Measurements from ENCODE around the gene CDCP1.

The CDCP1 gene

GRCh38 chr3:45180051-45180450 is 33.9 kb upstream of the CDCP1 start:
- Histone ChIP-seq H3K4me1 (ENCODE audit: insufficient read depth, low read length) (peaks cover 11% of the 10 kb centered on the region), H3K9ac (ENCODE audit: low read depth, low read length) (no peak overlapping the region), H3K9me3 (ENCODE audit: control insufficient read depth, insufficient read depth, low read length) (no peaks in the 10 kb centered on the region), H3K36me3 (ENCODE audit: insufficient read depth, low read length) (no peaks in the 10 kb centered on the region)

DNA sequence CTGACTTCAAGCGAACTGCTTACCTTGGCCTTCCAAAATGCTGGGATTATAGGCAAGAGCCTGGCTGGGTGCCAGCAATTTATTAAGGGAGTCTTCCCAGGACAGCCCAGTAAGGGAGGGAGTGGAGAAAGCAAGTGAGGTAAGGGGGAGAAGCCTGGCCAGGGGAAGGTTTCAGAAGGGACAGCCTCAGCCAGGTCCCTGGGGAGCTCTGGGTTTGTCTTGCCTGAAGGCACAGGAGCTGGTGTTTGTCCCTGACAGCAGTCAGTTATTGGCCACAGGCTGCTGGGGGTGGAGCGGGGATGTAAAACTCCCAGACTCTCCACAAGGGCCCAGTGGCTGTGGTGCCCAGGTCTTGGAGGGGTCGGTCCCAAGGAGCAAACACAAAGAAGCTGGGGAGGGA is 33.0 kb upstream of the CDCP1 start:
- Histone ChIP-seq H3K9ac (ENCODE audit: low read depth, low read length) (no peak overlapping the region), H3K9me3 (ENCODE audit: control insufficient read depth, insufficient read depth, low read length) (no peaks in the 10 kb centered on the region), H3K36me3 (ENCODE audit: insufficient read depth, low read length) (no peaks in the 10 kb centered on the region), H3K4me1 (ENCODE audit: insufficient read depth, low read length) (peaks cover 11% of the 10 kb centered on the region)

DNA sequence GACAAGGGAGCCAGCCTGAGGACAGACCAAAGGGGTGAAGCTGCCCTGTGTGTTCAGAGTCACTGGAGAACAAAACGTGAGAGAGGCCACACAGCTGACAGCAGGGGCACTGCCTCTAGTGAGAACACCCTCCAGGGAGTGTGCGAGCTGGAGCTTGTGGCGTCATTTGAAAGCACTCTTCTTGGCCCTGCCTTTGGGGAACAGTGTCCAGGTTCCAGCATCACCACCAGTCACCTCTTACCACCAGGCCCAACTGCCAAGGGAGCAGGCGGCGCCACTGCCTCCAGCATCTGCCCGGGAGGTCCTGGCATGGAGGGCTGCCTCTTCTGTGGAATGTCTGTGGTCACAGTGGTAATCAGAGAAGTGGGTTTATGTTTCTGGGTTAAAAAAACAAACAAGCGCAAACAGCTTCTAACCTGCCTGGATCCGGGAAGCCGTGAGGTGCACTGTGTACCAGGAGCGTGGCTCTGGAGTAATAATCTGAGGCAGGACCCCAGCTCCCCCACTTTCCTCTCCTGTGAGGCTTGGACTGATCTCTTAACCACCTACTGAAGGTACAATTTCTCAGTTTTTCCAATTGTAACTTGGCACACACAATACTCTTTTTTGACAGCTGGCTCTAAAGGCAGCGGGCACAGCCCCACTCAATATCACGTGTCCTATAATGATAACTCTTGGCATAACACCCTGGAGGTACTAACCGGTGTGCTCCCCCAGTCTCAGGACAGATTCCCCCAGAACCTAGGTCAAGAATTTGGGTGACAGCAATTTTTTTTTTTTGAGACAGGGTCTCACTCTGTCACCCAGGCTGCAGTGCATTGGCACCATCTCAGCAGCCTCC is 32.2 kb upstream of the CDCP1 start:
- no peak overlapping the region for H3K9ac ChIP-seq (ENCODE audit: low read depth, low read length)
- H3K9me3 ChIP-seq (ENCODE audit: control insufficient read depth, insufficient read depth, low read length): no peaks in the 10 kb centered on the region
- no peaks in the 10 kb centered on the region for H3K36me3 ChIP-seq (ENCODE audit: insufficient read depth, low read length)
- H3K4me1 ChIP-seq (ENCODE audit: insufficient read depth, low read length): peaks cover 7% of the 10 kb centered on the region

DNA sequence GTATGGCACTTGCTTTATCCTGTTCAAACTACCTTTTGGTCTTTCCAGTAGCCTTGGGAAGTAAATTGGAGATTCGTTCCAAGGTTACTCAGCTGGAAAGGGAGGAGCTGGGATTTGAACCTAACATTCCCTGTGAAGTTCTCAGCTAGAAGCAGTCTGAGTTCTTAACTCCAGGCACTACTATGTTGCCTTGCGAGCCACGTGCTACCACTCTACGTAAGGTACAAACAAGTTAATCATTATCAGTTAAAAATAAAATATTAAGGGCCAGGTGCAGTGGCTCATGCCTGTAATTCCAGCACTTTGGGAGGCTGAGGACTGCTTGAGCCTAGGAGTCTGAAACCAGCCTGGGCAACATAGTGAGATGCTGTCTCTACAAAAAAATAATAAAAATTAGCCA is 30.7 kb upstream of the CDCP1 start:
- no peaks in the 10 kb centered on the region for H3K9me3 ChIP-seq (ENCODE audit: control insufficient read depth, insufficient read depth, low read length)
- H3K9ac ChIP-seq (ENCODE audit: low read depth, low read length): no peak overlapping the region
- H3K36me3 ChIP-seq (ENCODE audit: insufficient read depth, low read length): no peaks in the 10 kb centered on the region
- H3K4me1 ChIP-seq (ENCODE audit: insufficient read depth, low read length): no peaks in the 10 kb centered on the region

- H3K9me3 ChIP-seq (ENCODE audit: control insufficient read depth, insufficient read depth, low read length): no peaks in the 10 kb centered on the region
- H3K9ac ChIP-seq (ENCODE audit: low read depth, low read length): no peak overlapping the region
- H3K36me3 ChIP-seq (ENCODE audit: insufficient read depth, low read length): no peaks in the 10 kb centered on the region
- H3K4me1 ChIP-seq (ENCODE audit: insufficient read depth, low read length): peaks cover 4% of the 10 kb centered on the region; the same call in 1 of the 2 replicates
These were observed 28.1 kb upstream of the CDCP1 start for GRCh38 chr3:45174234-45174633.

DNA sequence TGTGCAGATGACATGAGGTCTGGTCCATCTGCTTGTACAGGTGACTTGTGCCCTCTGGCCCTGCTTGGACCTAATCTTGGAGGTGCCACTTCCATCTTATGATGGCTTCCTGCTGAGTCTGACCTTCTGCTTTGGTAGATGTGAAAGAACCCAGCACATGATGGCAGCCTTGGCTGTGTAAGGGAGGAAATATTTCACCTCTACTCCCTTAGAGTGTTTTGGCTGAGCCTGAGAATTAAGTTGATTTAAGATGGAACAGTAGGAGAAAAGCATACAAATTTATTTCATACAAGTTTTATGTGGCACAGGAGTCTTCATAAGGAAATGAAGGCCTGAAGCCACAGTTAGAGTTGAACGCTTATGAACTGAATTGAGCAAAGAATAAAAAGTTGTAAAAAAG is 27.6 kb upstream of the CDCP1 start:
- Histone ChIP-seq H3K9me3 (ENCODE audit: control insufficient read depth, insufficient read depth, low read length) (no peaks in the 10 kb centered on the region), H3K36me3 (ENCODE audit: insufficient read depth, low read length) (no peaks in the 10 kb centered on the region), H3K4me1 (ENCODE audit: insufficient read depth, low read length) (peaks cover 4% of the 10 kb centered on the region; the same call in 1 of the 2 replicates), H3K9ac (ENCODE audit: low read depth, low read length) (no peak overlapping the region)

GRCh38 chr3:45171283-45171682 is 25.1 kb upstream of the CDCP1 start:
- peaks cover 12% of the 10 kb centered on the region for H3K4me1 ChIP-seq (ENCODE audit: insufficient read depth, low read length)
- H3K9me3 ChIP-seq (ENCODE audit: control insufficient read depth, insufficient read depth, low read length): no peaks in the 10 kb centered on the region
- no peaks in the 10 kb centered on the region for H3K36me3 ChIP-seq (ENCODE audit: insufficient read depth, low read length)
- H3K9ac ChIP-seq (ENCODE audit: low read depth, low read length): no peak overlapping the region

GRCh38 chr3:45170096-45170495 is 23.9 kb upstream of the CDCP1 start:
- no peaks in the 10 kb centered on the region for H3K9me3 ChIP-seq (ENCODE audit: control insufficient read depth, insufficient read depth, low read length)
- H3K9ac ChIP-seq (ENCODE audit: low read depth, low read length): no peak overlapping the region
- peaks cover 12% of the 10 kb centered on the region for H3K4me1 ChIP-seq (ENCODE audit: insufficient read depth, low read length)
- H3K36me3 ChIP-seq (ENCODE audit: insufficient read depth, low read length): no peaks in the 10 kb centered on the region

GRCh38 chr3:45169125-45169904 is 23.1 kb upstream of the CDCP1 start:
- H3K9ac ChIP-seq (ENCODE audit: low read depth, low read length): no peak overlapping the region
- H3K4me1 ChIP-seq (ENCODE audit: insufficient read depth, low read length): peaks cover 12% of the 10 kb centered on the region
- H3K36me3 ChIP-seq (ENCODE audit: insufficient read depth, low read length): no peaks in the 10 kb centered on the region
- H3K9me3 ChIP-seq (ENCODE audit: control insufficient read depth, insufficient read depth, low read length): no peaks in the 10 kb centered on the region

GRCh38 chr3:45168451-45168850 is 22.3 kb upstream of the CDCP1 start:
- H3K36me3 ChIP-seq (ENCODE audit: insufficient read depth, low read length): no peaks in the 10 kb centered on the region
- H3K4me1 ChIP-seq (ENCODE audit: insufficient read depth, low read length): peaks cover 12% of the 10 kb centered on the region
- H3K9ac ChIP-seq (ENCODE audit: low read depth, low read length): no peak overlapping the region
- H3K9me3 ChIP-seq (ENCODE audit: control insufficient read depth, insufficient read depth, low read length): no peaks in the 10 kb centered on the region

GRCh38 chr3:45167011-45167911 is 21.1 kb upstream of the CDCP1 start:
- no peaks in the 10 kb centered on the region for H3K9me3 ChIP-seq (ENCODE audit: control insufficient read depth, insufficient read depth, low read length)
- H3K36me3 ChIP-seq (ENCODE audit: insufficient read depth, low read length): no peaks in the 10 kb centered on the region
- peaks cover 12% of the 10 kb centered on the region for H3K4me1 ChIP-seq (ENCODE audit: insufficient read depth, low read length)
- no peak overlapping the region for H3K9ac ChIP-seq (ENCODE audit: low read depth, low read length)

- Histone ChIP-seq H3K36me3 (ENCODE audit: insufficient read depth, low read length) (no peaks in the 10 kb centered on the region), H3K4me1 (ENCODE audit: insufficient read depth, low read length) (peaks cover 12% of the 10 kb centered on the region), H3K9ac (ENCODE audit: low read depth, low read length) (no peak overlapping the region), H3K9me3 (ENCODE audit: control insufficient read depth, insufficient read depth, low read length) (no peaks in the 10 kb centered on the region)
These were observed 20.2 kb upstream of the CDCP1 start for GRCh38 chr3:45166321-45166879.

GRCh38 chr3:45165497-45166283 is 19.5 kb upstream of the CDCP1 start:
- Histone ChIP-seq H3K9me3 (ENCODE audit: control insufficient read depth, insufficient read depth, low read length) (no peaks in the 10 kb centered on the region), H3K4me1 (ENCODE audit: insufficient read depth, low read length) (peaks cover 12% of the 10 kb centered on the region), H3K9ac (ENCODE audit: low read depth, low read length) (no peak overlapping the region), H3K36me3 (ENCODE audit: insufficient read depth, low read length) (no peaks in the 10 kb centered on the region)
